Stimulated activated naive CD4-positive, alpha-beta T cell (primary cell): ENCODE results near the gene RFPL1.
"Not testable (repeated sequence)": the region's sequence is repeated elsewhere in the genome, so short reads cannot be mapped to it uniquely, and the experiment has no call there.

ENCODE experiments used
- DNase-seq, 6 experiments: peaks; one replicate each; lab custom pipeline; 2025; lab: John Stamatoyannopoulos, UW

RFPL1 gene

GRCh38 chr22:29478326-29479276 lies 40.2 kb downstream of the RFPL1 start:
- peak in 3 of 6 experiments; percentile 2 to 29 (median 7) for DNase-seq

GRCh38 chr22:29479417-29480261 lies 41.3 kb downstream of the RFPL1 start, which contains the start of gene NEFH:
TSS of gene NEFH (plus strand) at chr22:29480218. CDS start at chr22:29480263, 45 bp downstream.
- no peak for DNase-seq

GRCh38 chr22:29480262-29480511 lies 41.8 kb downstream of the RFPL1 start:
- no peak for DNase-seq

DNA sequence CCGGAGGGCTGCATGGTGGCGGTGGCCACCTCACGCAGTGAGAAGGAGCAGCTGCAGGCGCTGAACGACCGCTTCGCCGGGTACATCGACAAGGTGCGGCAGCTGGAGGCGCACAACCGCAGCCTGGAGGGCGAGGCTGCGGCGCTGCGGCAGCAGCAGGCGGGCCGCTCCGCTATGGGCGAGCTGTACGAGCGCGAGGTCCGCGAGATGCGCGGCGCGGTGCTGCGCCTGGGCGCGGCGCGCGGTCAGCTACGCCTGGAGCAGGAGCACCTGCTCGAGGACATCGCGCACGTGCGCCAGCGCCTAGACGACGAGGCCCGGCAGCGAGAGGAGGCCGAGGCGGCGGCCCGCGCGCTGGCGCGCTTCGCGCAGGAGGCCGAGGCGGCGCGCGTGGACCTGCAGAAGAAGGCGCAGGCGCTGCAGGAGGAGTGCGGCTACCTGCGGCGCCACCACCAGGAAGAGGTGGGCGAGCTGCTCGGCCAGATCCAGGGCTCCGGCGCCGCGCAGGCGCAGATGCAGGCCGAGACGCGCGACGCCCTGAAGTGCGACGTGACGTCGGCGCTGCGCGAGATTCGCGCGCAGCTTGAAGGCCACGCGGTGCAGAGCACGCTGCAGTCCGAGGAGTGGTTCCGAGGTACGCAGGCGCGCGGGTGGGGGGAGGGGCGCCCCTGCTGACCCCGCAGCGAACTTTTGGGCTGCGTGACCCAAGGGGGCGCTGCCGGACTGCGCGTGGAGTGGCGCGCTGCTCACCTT lies 42.3 kb downstream of the RFPL1 start:
- no peak for DNase-seq

- DNase-seq: no peak
These were observed 43.0 kb downstream of the RFPL1 start for GRCh38 chr22:29481265-29482000.

GRCh38 chr22:29482253-29482652 lies 43.9 kb downstream of the RFPL1 start:
- DNase-seq: no peak

DNA sequence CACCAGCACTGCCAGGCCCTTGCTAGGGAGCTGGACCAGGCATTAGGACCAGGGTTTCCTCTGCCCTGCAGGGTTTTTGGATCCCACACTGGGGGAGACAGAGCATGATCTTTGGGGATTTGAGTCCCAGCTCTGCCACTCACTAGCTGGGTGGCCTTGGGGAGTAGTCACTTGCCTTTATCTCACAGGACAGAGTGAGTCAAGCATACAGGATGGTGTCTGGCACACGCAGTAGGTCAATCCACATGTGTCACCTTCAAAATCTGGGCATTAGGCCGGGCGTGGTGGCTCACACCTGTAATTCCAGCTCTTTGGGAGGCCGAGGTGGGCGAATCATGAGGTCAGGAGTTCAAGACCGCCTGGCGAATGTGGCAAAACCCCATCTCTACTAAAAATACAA lies 44.3 kb downstream of the RFPL1 start:
- no peak for DNase-seq

DNA sequence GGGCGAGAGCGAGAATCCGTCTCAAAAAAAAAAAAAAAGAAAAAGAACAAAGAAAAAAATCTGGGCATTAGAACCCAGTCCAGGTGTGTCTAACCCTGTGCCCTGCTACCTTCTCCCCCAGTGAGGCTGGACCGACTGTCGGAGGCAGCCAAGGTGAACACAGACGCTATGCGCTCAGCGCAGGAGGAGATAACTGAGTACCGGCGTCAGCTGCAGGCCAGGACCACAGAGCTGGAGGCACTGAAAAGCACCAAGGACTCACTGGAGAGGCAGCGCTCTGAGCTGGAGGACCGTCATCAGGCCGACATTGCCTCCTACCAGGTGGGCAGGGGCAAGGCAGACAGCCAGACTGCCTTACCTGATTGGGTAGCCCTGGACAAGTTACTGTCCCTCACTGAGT lies 44.9 kb downstream of the RFPL1 start:
- DNase-seq: no peak

GRCh38 chr22:29484642-29485041 lies 46.3 kb downstream of the RFPL1 start:
- DNase-seq: no peak

- no peak for DNase-seq
These were observed 47.1 kb downstream of the RFPL1 start for GRCh38 chr22:29485448-29485847.

DNA sequence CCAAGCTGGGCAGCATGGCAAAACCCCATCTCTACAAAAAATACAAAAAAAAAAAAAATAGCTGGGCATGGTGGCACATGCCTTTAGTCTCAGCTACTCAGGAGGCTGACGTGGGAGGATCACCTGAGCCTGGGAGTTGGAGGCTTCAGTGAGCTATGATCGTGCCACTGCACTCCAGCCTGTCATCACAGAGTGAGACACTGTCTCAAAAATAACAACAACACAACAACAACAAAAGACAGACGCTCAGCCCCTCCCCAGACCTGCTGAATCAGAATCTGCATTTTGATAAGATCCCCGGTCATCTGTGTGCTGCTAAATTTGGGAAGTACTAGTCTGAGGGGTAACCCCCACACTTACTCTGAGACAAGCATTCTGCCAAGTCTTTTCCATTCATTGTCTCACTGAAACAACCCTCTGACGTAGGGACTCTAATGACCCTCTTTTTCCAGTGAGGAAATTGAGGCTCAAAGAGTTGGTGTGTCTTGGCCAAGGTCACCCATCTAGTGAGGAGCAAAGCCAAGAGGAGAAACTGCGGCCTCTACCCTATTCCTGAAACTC lies 49.1 kb downstream of the RFPL1 start:
- no peak for DNase-seq

GRCh38 chr22:29489127-29489780 lies 50.9 kb downstream of the RFPL1 start:
- DNase-seq: not testable (repeated sequence)

GRCh38 chr22:29491012-29491411 lies 52.6 kb downstream of the RFPL1 start:
- DNase-seq: no peak
